A673 (cell line): Measurements from ENCODE around the gene ELANE. TPM values are rescaled to one million over a fixed set of nuclear protein-coding genes. Genes with fewer than 3 reads are reported as not detected.

Experiments
- Bru-seq: library from RNA; stranded (reverse); fragments of 400-500 nt; gene quantifications from one replicate; lab custom pipeline; 2021; lab: Mats Ljungman, UMichigan
- BruChase-seq, 2 experiments: library from RNA; stranded (reverse); fragments of 400-500 nt; gene quantifications; one replicate each; lab custom pipeline; 2021; lab: Mats Ljungman, UMichigan
- BruUV-seq: library from RNA; stranded (reverse); fragments of 400-500 nt; replicated peaks from 2 replicates; lab custom pipeline; 2021; lab: Mats Ljungman, UMichigan
- CTCF ChIA-PET: fragments of 300-600 bp; sonication (Branson Sonifier 250); formaldehyde crosslinking; loops from one replicate; lab custom pipeline; 2022; ENCODE audit warnings: antibody characterized with exemption; lab: Charles Lee
- POLR2A ChIA-PET: fragments of 300-600 bp; sonication (Branson Sonifier 250); formaldehyde crosslinking; loops from one replicate; lab custom pipeline; 2022; ENCODE audit warnings: antibody characterized with exemption; ENCODE audit not compliant: low non-redundant PET; lab: Charles Lee
- DNase-seq: peaks from one replicate; pipeline ENCODE4 v3.0.0-alpha.2; 2015; ENCODE audit warnings: low spot score
- H3K27ac ChIP-seq: fragments of 200-600 bp; sonication (generic); 2 replicates; pipeline ENCODE4 v1.5.1; 2016; ENCODE audit warnings: mixed run types, low read depth, mild to moderate bottlenecking, mixed read lengths, antibody characterized with exemption, low read length; ENCODE audit not compliant: poor library complexity, severe bottlenecking
- H3K27me3 ChIP-seq: fragments of 200-600 bp; sonication (generic); replicated peaks from 2 replicates; pipeline ENCODE4 v1.6.1; 2017; ENCODE audit warnings: mixed run types, low read depth, mild to moderate bottlenecking, mixed read lengths, antibody characterized with exemption, low read length; ENCODE audit not compliant: insufficient read depth, poor library complexity
- H3K36me3 ChIP-seq: fragments of 200-600 bp; sonication (generic); 2 replicates; pipeline ENCODE4 v1.6.1; 2016; ENCODE audit warnings: mixed run types, mild to moderate bottlenecking, mixed read lengths, antibody characterized with exemption, low read length; ENCODE audit not compliant: insufficient read depth, poor library complexity, severe bottlenecking
- H3K4me1 ChIP-seq: fragments of 200-600 bp; sonication (generic); 2 replicates; pipeline ENCODE4 v1.6.1; 2017; ENCODE audit warnings: mixed run types, mild to moderate bottlenecking, mixed read lengths, antibody characterized with exemption, low read length; ENCODE audit not compliant: insufficient read depth, poor library complexity, severe bottlenecking
- H3K4me3 ChIP-seq: fragments of 200-600 bp; sonication (generic); 2 replicates; pipeline ENCODE4 v1.5.1; 2016; ENCODE audit warnings: low read depth, mixed run types, mild to moderate bottlenecking, mixed read lengths, low read length; ENCODE audit not compliant: poor library complexity, severe bottlenecking
- H3K9me3 ChIP-seq: fragments of 200-600 bp; sonication (generic); 2 replicates; pipeline ENCODE4 v1.6.1; 2016; ENCODE audit warnings: mixed run types, low read depth, mild to moderate bottlenecking, mixed read lengths, antibody characterized with exemption, low read length; ENCODE audit not compliant: poor library complexity, severe bottlenecking
- EZH2 ChIP-seq: fragments of 200-600 bp; sonication (generic); IDR thresholded peaks from 2 replicates; pipeline ENCODE4 v1.6.1; 2017; ENCODE audit warnings: borderline replicate concordance, low read depth, mild to moderate bottlenecking, mixed read lengths, antibody characterized with exemption, low read length; ENCODE audit not compliant: poor library complexity, severe bottlenecking
- intact Hi-C: fragments of 100-400 bp; cut with micrococcal nuclease; formaldehyde crosslinking; loops from one replicate; pipeline ENCODE4 v1.10.0; 2022; ENCODE audit not compliant: unreplicated experiment
- long read RNA-seq: library from polyadenylated mRNA; stranded (forward); transcript quantifications from one replicate; pipeline ENCODE4 v2.0.0, GENCODE V29; 2022
- total RNA-seq: library from RNA; stranded (reverse); gene quantifications from 2 replicates; pipeline ENCODE4 v1.2.3, GENCODE V29; 2021
- TF ChIP-seq, protein P1 (sequence below): fragments of 300-800, 200-600 bp; sonication (generic); conservative IDR thresholded peaks from 2 replicates; pipeline ENCODE4 v1.5.1; 2017; ENCODE audit warnings: low read depth, mild to moderate bottlenecking, antibody characterized with exemption, low read length, moderate library complexity, mixed read lengths

Gene ELANE
- total RNA-seq (not detected in 2 replicates), Bru-seq, nascent RNA (not detected), BruChase-seq, experiment 1, labeled RNA remaining after a 2-hour chase (not detected), BruChase-seq, experiment 2, labeled RNA remaining after a 6-hour chase (not detected)
- long read RNA-seq = 0 reads

DNA sequence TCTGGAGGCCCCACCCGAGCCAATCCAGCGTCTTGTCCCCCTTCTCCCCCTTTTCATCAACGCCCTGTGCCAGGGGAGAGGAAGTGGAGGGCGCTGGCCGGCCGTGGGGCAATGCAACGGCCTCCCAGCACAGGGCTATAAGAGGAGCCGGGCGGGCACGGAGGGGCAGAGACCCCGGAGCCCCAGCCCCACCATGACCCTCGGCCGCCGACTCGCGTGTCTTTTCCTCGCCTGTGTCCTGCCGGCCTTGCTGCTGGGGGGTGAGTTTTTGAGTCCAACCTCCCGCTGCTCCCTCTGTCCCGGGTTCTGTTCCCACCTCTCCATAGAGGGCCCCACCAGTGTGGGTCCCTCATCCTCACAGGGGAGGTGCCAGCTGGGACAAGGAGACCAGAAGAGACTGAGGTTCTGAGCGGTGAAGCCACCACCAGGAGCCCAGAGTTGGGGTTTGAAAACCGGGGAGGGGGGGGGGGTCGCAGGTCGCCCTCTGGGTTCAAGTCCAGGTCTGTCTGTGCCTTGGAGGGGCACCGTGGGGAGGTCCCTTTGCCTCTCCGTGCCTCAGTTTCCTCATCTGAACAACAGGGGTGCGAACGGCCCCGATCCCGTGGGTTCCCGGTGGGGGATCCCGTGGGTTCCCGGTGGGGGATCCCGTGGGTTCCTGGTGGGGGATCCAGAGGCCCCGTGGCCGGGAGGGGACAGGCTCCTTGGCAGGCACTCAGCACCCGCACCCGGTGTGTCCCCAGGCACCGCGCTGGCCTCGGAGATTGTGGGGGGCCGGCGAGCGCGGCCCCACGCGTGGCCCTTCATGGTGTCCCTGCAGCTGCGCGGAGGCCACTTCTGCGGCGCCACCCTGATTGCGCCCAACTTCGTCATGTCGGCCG is at the start of gene ELANE:
Gene ELANE, plus strand, starts transcription at position 168 of the 878 bp plus-strand sequence. Its CDS starts 26 bp downstream, at position 194.
- TF ChIP-seq, protein P1, sequence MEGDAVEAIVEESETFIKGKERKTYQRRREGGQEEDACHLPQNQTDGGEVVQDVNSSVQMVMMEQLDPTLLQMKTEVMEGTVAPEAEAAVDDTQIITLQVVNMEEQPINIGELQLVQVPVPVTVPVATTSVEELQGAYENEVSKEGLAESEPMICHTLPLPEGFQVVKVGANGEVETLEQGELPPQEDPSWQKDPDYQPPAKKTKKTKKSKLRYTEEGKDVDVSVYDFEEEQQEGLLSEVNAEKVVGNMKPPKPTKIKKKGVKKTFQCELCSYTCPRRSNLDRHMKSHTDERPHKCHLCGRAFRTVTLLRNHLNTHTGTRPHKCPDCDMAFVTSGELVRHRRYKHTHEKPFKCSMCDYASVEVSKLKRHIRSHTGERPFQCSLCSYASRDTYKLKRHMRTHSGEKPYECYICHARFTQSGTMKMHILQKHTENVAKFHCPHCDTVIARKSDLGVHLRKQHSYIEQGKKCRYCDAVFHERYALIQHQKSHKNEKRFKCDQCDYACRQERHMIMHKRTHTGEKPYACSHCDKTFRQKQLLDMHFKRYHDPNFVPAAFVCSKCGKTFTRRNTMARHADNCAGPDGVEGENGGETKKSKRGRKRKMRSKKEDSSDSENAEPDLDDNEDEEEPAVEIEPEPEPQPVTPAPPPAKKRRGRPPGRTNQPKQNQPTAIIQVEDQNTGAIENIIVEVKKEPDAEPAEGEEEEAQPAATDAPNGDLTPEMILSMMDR = no peak
- no peak for TF ChIP-seq EZH2
- Histone ChIP-seq H3K4me1 (no peaks in the 10 kb centered on the region), H3K27me3 (no peaks in the 10 kb centered on the region), H3K36me3 (no peaks in the 10 kb centered on the region), H3K4me3 (no peak within 1 kb of the TSS), H3K9me3 (no peaks in the 10 kb centered on the region), H3K27ac (no peak within 1 kb of the TSS)
- POLR2A ChIA-PET = no interaction called here
- intact Hi-C loops = no loop called here
- no peak for DNase-seq
- CTCF ChIA-PET = no interaction called here
- BruUV-seq = no TSS peak

DNA sequence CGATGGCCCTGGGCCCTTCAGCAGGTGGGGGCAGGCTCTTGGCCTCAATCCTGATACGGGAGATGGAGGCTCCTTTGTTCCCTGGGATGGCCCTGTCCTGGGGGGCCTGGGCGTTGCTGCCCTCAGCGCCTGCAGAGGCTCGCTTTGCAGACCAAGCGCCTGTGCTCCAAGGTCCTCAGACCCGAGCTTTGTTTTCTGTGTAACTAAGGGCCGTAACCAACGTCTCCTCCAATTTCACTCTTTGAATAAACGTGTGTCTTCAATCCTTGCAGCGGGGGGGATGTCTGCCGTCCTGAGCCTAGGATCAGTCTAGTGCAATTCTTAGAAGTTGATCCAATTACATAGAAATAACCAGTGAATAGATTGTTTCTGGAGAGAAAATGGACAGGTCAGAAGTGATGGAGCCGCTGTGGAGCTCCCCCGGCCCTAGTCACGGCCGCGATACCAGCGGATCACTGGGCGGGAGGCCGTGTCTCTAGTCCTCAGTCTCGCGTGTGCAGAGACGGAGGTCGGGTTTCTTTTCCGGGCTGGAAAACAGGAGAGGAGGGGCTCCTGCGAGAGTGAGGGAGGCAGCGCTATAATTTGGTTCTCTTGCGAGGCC is 49.5 kb upstream of the ELANE start:
- BruUV-seq = no TSS peak
- DNase-seq = peak; percentile 72
- POLR2A ChIA-PET = no interaction called here
- Histone ChIP-seq H3K27ac (peak overlapping the region; percentile 64), H3K36me3 (peaks cover 80% of the 10 kb centered on the region), H3K27me3 (no peaks in the 10 kb centered on the region), H3K4me1 (peaks cover 81% of the 10 kb centered on the region), H3K4me3 (peak overlapping the region; percentile 99), H3K9me3 (no peaks in the 10 kb centered on the region)
- CTCF ChIA-PET = no interaction called here
- no peak for TF ChIP-seq EZH2
- TF ChIP-seq, protein P1 = no peak
- intact Hi-C loops = no loop called here

DNA sequence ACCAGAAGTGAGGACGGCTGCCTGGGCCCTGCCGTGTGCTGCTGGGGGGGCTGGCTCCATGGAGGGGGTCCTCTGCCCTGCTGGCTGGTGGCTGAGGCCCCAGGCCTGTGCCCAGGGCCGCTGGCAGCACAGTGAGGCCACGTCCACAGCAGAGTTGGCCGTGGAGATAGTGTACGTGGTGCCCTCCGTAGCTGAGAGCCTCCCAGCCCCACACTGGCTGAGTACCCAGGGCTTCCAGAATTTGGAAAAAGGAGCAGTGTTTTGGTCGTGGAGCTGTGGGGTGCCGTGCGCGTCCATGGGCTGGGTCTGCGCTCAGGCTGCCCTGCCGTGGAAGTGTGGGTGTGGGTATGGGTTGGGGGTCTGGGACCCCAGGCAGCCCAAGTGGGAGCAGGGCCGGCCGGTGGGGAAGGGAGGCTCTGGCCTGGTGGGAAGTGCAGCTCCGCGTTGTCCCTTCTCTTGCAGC is 49.0 kb upstream of the ELANE start:
- CTCF ChIA-PET = no interaction called here
- Histone ChIP-seq H3K36me3 (peaks cover 84% of the 10 kb centered on the region), H3K27ac (peak overlapping the region; percentile 64), H3K9me3 (no peaks in the 10 kb centered on the region), H3K4me3 (no peak overlapping the region), H3K4me1 (peaks cover 81% of the 10 kb centered on the region), H3K27me3 (no peaks in the 10 kb centered on the region)
- POLR2A ChIA-PET = no interaction called here
- BruUV-seq = no TSS peak
- intact Hi-C loops = no loop called here
- DNase-seq = no peak
- TF ChIP-seq, protein P1 = no peak
- no peak for TF ChIP-seq EZH2
